ENCODE measurements around the gene TRABD2B. TPM values are rescaled to one million over a fixed set of nuclear protein-coding genes. Genes with fewer than 3 reads are reported as not detected.
A peak's percentile ranks its signal among the peaks of the same experiment; 100 is the strongest.

TRABD2B gene
- polyA plus RNA-seq, 1 donor: 3.0 TPM

DNA sequence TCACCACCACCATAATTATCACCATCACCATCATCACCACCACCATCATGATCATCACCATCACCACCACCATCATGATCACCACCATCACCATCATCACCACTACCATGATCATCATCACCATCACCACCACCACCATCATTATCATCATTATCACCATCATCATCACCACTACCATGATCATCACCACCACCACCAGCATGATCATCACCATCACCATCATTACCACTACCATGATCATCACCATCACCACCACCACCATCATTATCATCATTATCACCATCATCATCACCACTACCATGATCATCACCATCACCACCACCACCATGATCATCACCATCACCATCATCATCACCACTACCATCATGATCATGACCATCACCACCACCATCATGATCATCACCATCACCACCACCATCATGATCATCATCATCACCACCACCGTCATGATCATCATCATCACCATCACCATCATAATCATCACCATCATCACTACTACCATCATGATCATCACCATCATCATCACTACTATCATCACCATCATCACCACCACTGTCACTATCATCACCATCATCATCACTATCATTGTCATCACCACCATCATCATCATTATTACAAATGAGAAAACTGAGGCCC lies 60.2 kb downstream of the TRABD2B start:
- DNase-seq: no peak
- Histone ChIP-seq H3K4me1 (ENCODE audit: control insufficient read depth, insufficient read depth, low read length) (peaks cover 54% of the 10 kb centered on the region), H3K27ac (ENCODE audit: low read length) (no peak overlapping the region), H3K36me3 (ENCODE audit: control insufficient read depth, insufficient read depth, low read length) (no peaks in the 10 kb centered on the region), H3K9me3 (ENCODE audit: control insufficient read depth, low read depth, low read length) (no peaks in the 10 kb centered on the region), H3K4me3 (ENCODE audit: low read length) (no peak overlapping the region), H3K27me3 (ENCODE audit: control insufficient read depth, insufficient read depth, low read length) (no peaks in the 10 kb centered on the region)
- WGBS (ENCODE audit: insufficient coverage, low lambda C conversion rate): no CpG with 5 or more reads among the region's 1 CpG

GRCh38 chr1:47935856-47936255 lies 61.3 kb downstream of the TRABD2B start:
- Histone ChIP-seq H3K27me3 (ENCODE audit: control insufficient read depth, insufficient read depth, low read length) (no peaks in the 10 kb centered on the region), H3K27ac (ENCODE audit: low read length) (no peak overlapping the region), H3K9me3 (ENCODE audit: control insufficient read depth, low read depth, low read length) (no peaks in the 10 kb centered on the region), H3K36me3 (ENCODE audit: control insufficient read depth, insufficient read depth, low read length) (no peaks in the 10 kb centered on the region), H3K4me3 (ENCODE audit: low read length) (no peak overlapping the region), H3K4me1 (ENCODE audit: control insufficient read depth, insufficient read depth, low read length) (peaks cover 43% of the 10 kb centered on the region)
- no peak for DNase-seq
- WGBS (ENCODE audit: insufficient coverage, low lambda C conversion rate): no CpG with 5 or more reads among the region's 1 CpG

GRCh38 chr1:47935163-47935562 lies 62.0 kb downstream of the TRABD2B start:
- DNase-seq: no peak
- H3K4me1 ChIP-seq (ENCODE audit: control insufficient read depth, insufficient read depth, low read length): peaks cover 36% of the 10 kb centered on the region
- no peaks in the 10 kb centered on the region for H3K9me3 ChIP-seq (ENCODE audit: control insufficient read depth, low read depth, low read length)
- no peaks in the 10 kb centered on the region for H3K36me3 ChIP-seq (ENCODE audit: control insufficient read depth, insufficient read depth, low read length)
- peak overlapping the region; percentile 91 for H3K27ac ChIP-seq (ENCODE audit: low read length)
- H3K27me3 ChIP-seq (ENCODE audit: control insufficient read depth, insufficient read depth, low read length): no peaks in the 10 kb centered on the region
- 55% methylated on average over 4 of the region's 4 CpGs for WGBS (ENCODE audit: insufficient coverage, low lambda C conversion rate)
- H3K4me3 ChIP-seq (ENCODE audit: low read length): no peak overlapping the region

DNA sequence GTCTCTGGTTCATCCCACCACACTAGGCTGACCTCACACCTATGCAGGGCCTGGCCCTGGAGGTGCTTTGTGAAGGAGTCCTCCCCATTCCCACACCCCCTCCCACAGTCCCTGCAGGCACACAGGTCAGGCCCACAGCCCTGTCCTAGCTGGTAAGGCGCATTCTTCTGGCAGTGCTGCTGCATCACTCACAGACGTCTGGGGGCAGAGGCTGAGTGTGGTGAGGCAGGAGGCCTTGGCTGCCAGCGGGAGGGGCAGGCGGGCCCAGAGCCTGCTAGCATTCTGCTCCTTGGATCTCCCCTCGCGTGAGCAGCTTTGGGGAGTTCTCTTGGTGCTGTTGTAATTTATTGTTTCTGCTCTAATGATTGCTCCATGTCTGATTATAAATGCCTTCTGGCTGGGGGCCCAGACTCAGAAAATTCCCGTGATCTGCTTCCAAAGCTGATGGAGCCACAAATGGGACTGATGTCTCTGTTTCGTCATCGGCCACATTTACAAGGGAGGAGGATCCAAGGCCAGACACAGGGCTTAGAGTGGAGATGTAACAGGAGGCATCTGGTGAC lies 62.9 kb downstream of the TRABD2B start:
- Histone ChIP-seq H3K27ac (ENCODE audit: low read length) (peak overlapping the region; percentile 91), H3K4me3 (ENCODE audit: low read length) (no peak overlapping the region), H3K9me3 (ENCODE audit: control insufficient read depth, low read depth, low read length) (no peaks in the 10 kb centered on the region), H3K36me3 (ENCODE audit: control insufficient read depth, insufficient read depth, low read length) (no peaks in the 10 kb centered on the region), H3K27me3 (ENCODE audit: control insufficient read depth, insufficient read depth, low read length) (no peaks in the 10 kb centered on the region), H3K4me1 (ENCODE audit: control insufficient read depth, insufficient read depth, low read length) (peaks cover 31% of the 10 kb centered on the region)
- WGBS (ENCODE audit: insufficient coverage, low lambda C conversion rate): no CpG with 5 or more reads among the region's 9 CpGs
- peak; percentile 65 to 84 for DNase-seq

DNA sequence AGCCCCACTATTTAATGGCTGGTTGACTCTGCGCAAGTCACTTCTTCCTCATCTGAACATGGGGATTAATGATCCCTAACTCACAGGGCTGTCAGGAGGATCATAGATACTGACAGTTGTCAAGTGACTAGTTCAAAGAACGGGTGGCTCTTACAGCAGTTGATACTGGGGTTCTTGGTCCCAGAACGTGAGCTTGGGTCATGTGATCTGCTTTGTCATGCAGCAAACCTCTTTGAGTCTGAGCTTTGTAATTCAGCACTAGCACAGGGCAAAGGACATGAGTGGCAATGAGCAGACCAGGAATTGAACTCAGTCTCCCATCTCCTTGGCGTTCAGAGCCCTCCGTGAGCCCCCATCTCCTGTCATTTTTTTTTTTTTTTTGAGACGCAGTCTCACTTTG lies 64.4 kb downstream of the TRABD2B start:
- Histone ChIP-seq H3K9me3 (ENCODE audit: control insufficient read depth, low read depth, low read length) (no peaks in the 10 kb centered on the region), H3K27ac (ENCODE audit: low read length) (peak overlapping the region; percentile 91), H3K4me1 (ENCODE audit: control insufficient read depth, insufficient read depth, low read length) (peaks cover 31% of the 10 kb centered on the region), H3K27me3 (ENCODE audit: control insufficient read depth, insufficient read depth, low read length) (no peaks in the 10 kb centered on the region), H3K36me3 (ENCODE audit: control insufficient read depth, insufficient read depth, low read length) (no peaks in the 10 kb centered on the region), H3K4me3 (ENCODE audit: low read length) (no peak overlapping the region)
- no CpG with 5 or more reads among the region's 6 CpGs for WGBS (ENCODE audit: insufficient coverage, low lambda C conversion rate)
- peak; percentile 86 to 91 for DNase-seq

DNA sequence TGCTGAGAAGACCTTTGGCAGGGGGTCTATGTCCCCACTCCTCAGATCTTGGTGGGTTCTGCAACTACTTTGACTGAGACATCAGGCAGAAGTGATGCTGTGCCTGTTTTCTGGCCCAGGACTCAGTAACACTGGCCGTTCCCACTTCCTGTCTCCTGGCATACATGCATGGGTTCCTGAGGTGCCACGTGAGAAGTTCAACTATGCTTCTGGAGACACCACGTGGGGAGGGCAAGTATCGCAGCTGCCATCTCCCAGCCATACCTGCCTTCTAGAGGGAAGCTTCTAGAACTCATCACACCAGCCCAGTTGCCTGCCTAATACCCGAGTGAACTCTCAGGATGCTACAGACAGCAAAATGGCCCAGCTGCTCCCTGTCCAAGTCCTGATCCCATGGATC lies 65.8 kb downstream of the TRABD2B start:
- Histone ChIP-seq H3K27me3 (ENCODE audit: control insufficient read depth, insufficient read depth, low read length) (no peaks in the 10 kb centered on the region), H3K9me3 (ENCODE audit: control insufficient read depth, low read depth, low read length) (no peaks in the 10 kb centered on the region), H3K4me3 (ENCODE audit: low read length) (no peak overlapping the region), H3K4me1 (ENCODE audit: control insufficient read depth, insufficient read depth, low read length) (peaks cover 31% of the 10 kb centered on the region), H3K27ac (ENCODE audit: low read length) (no peak overlapping the region), H3K36me3 (ENCODE audit: control insufficient read depth, insufficient read depth, low read length) (no peaks in the 10 kb centered on the region)
- no peak for DNase-seq
- no CpG with 5 or more reads among the region's 5 CpGs for WGBS (ENCODE audit: insufficient coverage, low lambda C conversion rate)

DNA sequence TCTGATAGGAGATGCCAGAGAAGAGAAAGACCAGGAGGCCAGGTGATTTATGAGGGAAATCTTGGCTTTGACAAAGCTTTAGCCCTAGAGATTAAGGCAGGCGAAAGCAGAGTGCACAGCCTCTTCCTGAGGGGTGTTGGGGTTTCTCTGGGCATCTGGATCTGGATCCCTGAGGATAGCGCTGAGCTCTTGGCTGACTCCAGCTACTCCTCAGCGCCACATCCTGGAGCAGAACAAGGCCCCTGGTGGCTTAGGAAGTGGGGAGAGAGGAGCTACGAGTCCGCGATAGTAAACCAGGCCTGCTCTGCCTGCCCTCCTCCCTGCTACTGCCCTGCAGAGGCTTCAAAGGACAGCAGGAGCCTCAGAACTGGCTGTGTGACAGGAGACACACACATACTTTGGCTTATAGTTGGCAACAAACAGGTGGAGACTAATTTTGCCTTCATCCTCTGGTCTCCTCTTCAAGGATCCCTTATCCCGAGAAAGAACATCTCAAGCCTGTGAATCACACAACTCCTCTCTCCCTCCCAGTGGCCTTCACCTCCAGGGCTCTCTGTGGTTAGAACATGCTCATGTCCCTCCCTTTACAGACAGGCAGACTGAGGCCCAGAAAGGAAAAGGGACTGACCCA lies 66.9 kb downstream of the TRABD2B start:
- Histone ChIP-seq H3K27me3 (ENCODE audit: control insufficient read depth, insufficient read depth, low read length) (no peaks in the 10 kb centered on the region), H3K4me1 (ENCODE audit: control insufficient read depth, insufficient read depth, low read length) (peaks cover 30% of the 10 kb centered on the region), H3K36me3 (ENCODE audit: control insufficient read depth, insufficient read depth, low read length) (no peaks in the 10 kb centered on the region), H3K27ac (ENCODE audit: low read length) (no peak overlapping the region), H3K4me3 (ENCODE audit: low read length) (no peak overlapping the region), H3K9me3 (ENCODE audit: control insufficient read depth, low read depth, low read length) (no peaks in the 10 kb centered on the region)
- DNase-seq: no peak
- WGBS (ENCODE audit: insufficient coverage, low lambda C conversion rate): no CpG with 5 or more reads among the region's 7 CpGs

- H3K36me3 ChIP-seq (ENCODE audit: control insufficient read depth, insufficient read depth, low read length): no peaks in the 10 kb centered on the region
- no peak for DNase-seq
- H3K4me3 ChIP-seq (ENCODE audit: low read length): no peak overlapping the region
- H3K4me1 ChIP-seq (ENCODE audit: control insufficient read depth, insufficient read depth, low read length): no peaks in the 10 kb centered on the region
- no peaks in the 10 kb centered on the region for H3K27me3 ChIP-seq (ENCODE audit: control insufficient read depth, insufficient read depth, low read length)
- no peaks in the 10 kb centered on the region for H3K9me3 ChIP-seq (ENCODE audit: control insufficient read depth, low read depth, low read length)
- no CpG with 5 or more reads among the region's 6 CpGs for WGBS (ENCODE audit: insufficient coverage, low lambda C conversion rate)
- H3K27ac ChIP-seq (ENCODE audit: low read length): no peak overlapping the region
These were observed 70.0 kb downstream of the TRABD2B start for GRCh38 chr1:47927165-47927564.

DNA sequence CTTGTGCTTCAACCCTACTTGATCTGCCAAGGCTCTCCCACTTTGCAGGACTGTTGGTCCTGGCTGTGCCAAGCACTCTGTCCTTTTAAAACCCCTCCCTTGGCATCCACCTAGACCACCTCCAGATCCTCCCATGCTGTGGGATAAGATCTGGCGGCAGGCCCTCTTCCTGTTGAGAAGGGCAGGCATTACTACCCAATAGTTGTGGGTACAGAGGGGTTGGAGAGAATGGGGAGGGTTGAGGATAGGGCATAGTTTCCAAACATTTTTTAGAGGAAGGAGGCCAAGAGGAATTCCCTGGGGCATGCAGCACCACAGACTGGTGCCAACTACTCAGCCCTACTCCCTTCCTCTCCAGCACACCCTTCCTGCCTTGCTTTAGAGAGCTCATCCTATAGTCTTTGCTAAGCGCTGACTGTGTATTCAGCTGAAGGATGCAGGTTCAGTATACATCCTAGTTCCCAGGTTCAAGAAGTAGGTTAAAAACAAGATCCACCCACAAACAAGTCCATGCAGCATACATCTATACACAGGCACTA lies 70.7 kb downstream of the TRABD2B start:
- H3K4me1 ChIP-seq (ENCODE audit: control insufficient read depth, insufficient read depth, low read length): no peaks in the 10 kb centered on the region
- no peak for DNase-seq
- no peaks in the 10 kb centered on the region for H3K27me3 ChIP-seq (ENCODE audit: control insufficient read depth, insufficient read depth, low read length)
- no peak overlapping the region for H3K27ac ChIP-seq (ENCODE audit: low read length)
- no peaks in the 10 kb centered on the region for H3K36me3 ChIP-seq (ENCODE audit: control insufficient read depth, insufficient read depth, low read length)
- no peaks in the 10 kb centered on the region for H3K9me3 ChIP-seq (ENCODE audit: control insufficient read depth, low read depth, low read length)
- H3K4me3 ChIP-seq (ENCODE audit: low read length): no peak overlapping the region
- WGBS (ENCODE audit: insufficient coverage, low lambda C conversion rate): no CpG with 5 or more reads among the region's 2 CpGs

DNA sequence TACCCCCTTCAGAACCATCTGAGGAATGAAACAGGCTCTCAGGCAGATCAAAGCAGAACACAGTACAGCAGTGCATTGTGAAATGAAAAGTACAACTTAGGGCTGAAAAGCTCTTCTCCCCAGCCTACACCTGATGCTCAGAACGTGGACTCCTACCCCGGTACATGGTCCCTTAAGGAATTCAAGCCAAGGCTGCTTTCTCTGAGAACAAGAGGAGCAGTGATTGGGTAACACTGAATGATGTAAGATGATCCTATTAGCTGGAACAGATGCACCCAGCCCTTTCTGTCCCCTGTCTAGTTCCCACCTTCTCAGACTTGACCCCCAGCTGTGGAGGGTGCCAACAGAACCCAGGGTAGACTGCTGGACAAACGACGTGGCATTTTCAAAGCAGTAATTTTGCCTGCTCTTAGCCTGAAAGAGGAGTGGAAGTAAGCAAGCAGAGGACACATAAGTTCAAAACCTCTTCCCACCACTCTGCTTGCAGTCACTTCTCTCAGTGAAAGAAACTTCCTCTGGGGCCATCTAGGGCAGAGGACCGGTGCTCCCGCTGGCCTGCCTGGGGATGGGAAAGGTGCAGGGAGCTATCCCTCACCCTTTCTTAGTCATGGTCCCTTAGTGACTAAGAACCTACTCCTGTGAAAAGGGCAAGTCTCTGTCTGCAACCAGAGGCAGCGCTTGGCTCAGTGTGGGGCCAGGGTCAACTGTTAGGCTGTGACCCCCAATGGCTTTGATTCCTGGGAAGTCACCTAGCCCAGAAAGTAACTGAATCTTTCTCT lies 72.7 kb downstream of the TRABD2B start:
- Histone ChIP-seq H3K4me3 (ENCODE audit: low read length) (no peak overlapping the region), H3K27ac (ENCODE audit: low read length) (no peak overlapping the region), H3K36me3 (ENCODE audit: control insufficient read depth, insufficient read depth, low read length) (no peaks in the 10 kb centered on the region), H3K9me3 (ENCODE audit: control insufficient read depth, low read depth, low read length) (no peaks in the 10 kb centered on the region), H3K27me3 (ENCODE audit: control insufficient read depth, insufficient read depth, low read length) (no peaks in the 10 kb centered on the region), H3K4me1 (ENCODE audit: control insufficient read depth, insufficient read depth, low read length) (peaks cover 13% of the 10 kb centered on the region)
- peak in 1 of 2 donors; percentile 82 for DNase-seq
- no CpG with 5 or more reads among the region's 7 CpGs for WGBS (ENCODE audit: insufficient coverage, low lambda C conversion rate)
